ENCODE data around the gene SLC6A19.

Gene SLC6A19

GRCh38 chr5:1245905-1246576, 44.6 kb downstream of the SLC6A19 start:
- H3F3A ChIP-seq (ENCODE audit: insufficient read depth): no peaks in the 10 kb centered on the region
- H4K20me1 ChIP-seq (ENCODE audit: low read depth, low read length): no peaks in the 10 kb centered on the region
- H3K9ac ChIP-seq (ENCODE audit: low read length): no peak overlapping the region
- H3K36me3 ChIP-seq (ENCODE audit: low read length): no peaks in the 10 kb centered on the region
- H3K27me3 ChIP-seq (ENCODE audit: low read length): no peaks in the 10 kb centered on the region
- no peaks in the 10 kb centered on the region for H3K79me2 ChIP-seq (ENCODE audit: insufficient read depth, low read length)
- H3K9me3 ChIP-seq (ENCODE audit: insufficient read depth, low read length): no peaks in the 10 kb centered on the region
- no peaks in the 10 kb centered on the region for H3K9me2 ChIP-seq (replicated peaks; ENCODE audit: insufficient read depth, low read length)
- no peak for TF ChIP-seq CTCF (IDR thresholded peaks at IDR 0.05; ENCODE audit: insufficient read depth, low read length, poor library complexity, severe bottlenecking)
- no peak for TF ChIP-seq EZH2phosphoT487 (conservative IDR thresholded peaks at IDR 0.05; ENCODE audit: low read length)
- H3K4me2 ChIP-seq (ENCODE audit: low read depth, low read length, poor library complexity, severe bottlenecking): no peak overlapping the region
- no peak overlapping the region for H2AFZ ChIP-seq (ENCODE audit: low read depth, low read length, severe bottlenecking)
- H3K27ac ChIP-seq (ENCODE audit: low read depth, low read length): no peak overlapping the region
- H3K4me3 ChIP-seq (ENCODE audit: insufficient read depth, low read length, poor library complexity, severe bottlenecking): no peak overlapping the region

- Histone ChIP-seq H3K9me3 (ENCODE audit: insufficient read depth, low read length) (no peaks in the 10 kb centered on the region), H2AFZ (ENCODE audit: low read depth, low read length, severe bottlenecking) (no peak overlapping the region), H3K4me2 (ENCODE audit: low read depth, low read length, poor library complexity, severe bottlenecking) (no peak overlapping the region), H3K9ac (ENCODE audit: low read length) (no peak overlapping the region), H3K4me3 (ENCODE audit: insufficient read depth, low read length, poor library complexity, severe bottlenecking) (no peak overlapping the region), H3K36me3 (ENCODE audit: low read length) (no peaks in the 10 kb centered on the region), H3K79me2 (ENCODE audit: insufficient read depth, low read length) (no peaks in the 10 kb centered on the region), H3K27me3 (ENCODE audit: low read length) (no peaks in the 10 kb centered on the region), H4K20me1 (ENCODE audit: low read depth, low read length) (no peaks in the 10 kb centered on the region), H3K27ac (ENCODE audit: low read depth, low read length) (no peak overlapping the region), H3K9me2 (replicated peaks; ENCODE audit: insufficient read depth, low read length) (no peaks in the 10 kb centered on the region), H3F3A (ENCODE audit: insufficient read depth) (no peaks in the 10 kb centered on the region)
- TF ChIP-seq CTCF (IDR thresholded peaks at IDR 0.05; ENCODE audit: insufficient read depth, low read length, poor library complexity, severe bottlenecking): no peak
- no peak for TF ChIP-seq EZH2phosphoT487 (conservative IDR thresholded peaks at IDR 0.05; ENCODE audit: low read length)
Observed at GRCh38 chr5:1246711-1247431, 45.5 kb downstream of the SLC6A19 start.

- no peaks in the 10 kb centered on the region for H3K9me3 ChIP-seq (ENCODE audit: insufficient read depth, low read length)
Observed at GRCh38 chr5:1247811-1248210, 46.4 kb downstream of the SLC6A19 start.

More at GRCh38 chr5:1247811-1248210, 46.4 kb downstream of the SLC6A19 start:
- Histone ChIP-seq H4K20me1 (ENCODE audit: low read depth, low read length) (no peaks in the 10 kb centered on the region), H3F3A (ENCODE audit: insufficient read depth) (no peaks in the 10 kb centered on the region), H3K27me3 (ENCODE audit: low read length) (no peaks in the 10 kb centered on the region), H3K4me2 (ENCODE audit: low read depth, low read length, poor library complexity, severe bottlenecking) (no peak overlapping the region), H2AFZ (ENCODE audit: low read depth, low read length, severe bottlenecking) (no peak overlapping the region), H3K9ac (ENCODE audit: low read length) (no peak overlapping the region), H3K27ac (ENCODE audit: low read depth, low read length) (no peak overlapping the region), H3K9me2 (replicated peaks; ENCODE audit: insufficient read depth, low read length) (no peaks in the 10 kb centered on the region), H3K4me3 (ENCODE audit: insufficient read depth, low read length, poor library complexity, severe bottlenecking) (no peak overlapping the region), H3K36me3 (ENCODE audit: low read length) (no peaks in the 10 kb centered on the region), H3K79me2 (ENCODE audit: insufficient read depth, low read length) (no peaks in the 10 kb centered on the region)
- TF ChIP-seq CTCF (IDR thresholded peaks at IDR 0.05; ENCODE audit: insufficient read depth, low read length, poor library complexity, severe bottlenecking): no peak
- no peak for TF ChIP-seq EZH2phosphoT487 (conservative IDR thresholded peaks at IDR 0.05; ENCODE audit: low read length)

Data from SU-DHL-6 (cell line).